ENCODE measurements around the gene SAP30L. TPM values are rescaled to one million over a fixed set of nuclear protein-coding genes. Genes with fewer than 3 reads are reported as not detected.

The SAP30L gene
- total RNA-seq, 4 donors from 2014 or later: 26.3 to 47.1 (median 33.1) TPM

DNA sequence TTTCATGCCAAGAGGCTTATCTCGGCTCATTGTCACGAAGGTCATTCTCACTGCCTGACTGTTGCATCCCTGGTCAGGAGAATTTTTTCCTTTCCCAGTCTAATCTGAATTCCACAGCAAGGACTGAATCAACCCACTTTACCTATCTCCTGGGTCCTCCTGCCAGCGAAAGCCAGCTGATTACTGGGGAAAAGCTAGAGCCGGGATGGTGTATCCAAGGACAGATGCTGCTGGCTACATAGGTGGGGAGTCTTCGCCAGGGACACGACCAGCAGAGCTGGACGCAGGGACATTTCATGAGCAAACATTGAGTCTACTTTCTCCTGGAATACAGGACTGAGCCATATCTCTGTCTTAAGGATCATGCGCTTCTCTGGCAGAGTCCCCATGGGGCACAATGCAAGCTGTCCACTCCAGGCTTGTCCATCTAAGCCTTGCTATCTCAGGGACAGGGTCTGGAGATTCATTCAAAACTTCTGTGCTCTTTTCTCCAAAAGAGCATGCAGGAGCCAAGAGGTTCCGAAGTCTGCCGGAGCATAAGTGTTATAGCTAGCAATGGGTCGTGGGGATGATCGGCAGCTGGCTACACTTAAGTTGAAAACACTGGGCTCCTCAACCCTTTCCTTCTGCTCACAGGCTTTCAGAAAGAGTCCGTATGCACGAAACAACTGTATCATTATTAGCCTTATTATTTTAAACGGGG is 38.7 kb downstream of the SAP30L start:
- DNase-seq: no peak
- 16 to 20% methylated on average over 7 to 15 of the region's 15 CpGs for WGBS, 2 donors (ENCODE audit: low coverage in 1 of 2)
- no peaks in the 10 kb centered on the region for H3K9me3 ChIP-seq
- peaks cover 8 to 31% (median 13%) of the 10 kb centered on the region in 4 donors for H3K4me1 ChIP-seq
- intact Hi-C loops (cut with DNase I; ENCODE audit: low total_unique reads): no loop called here
- TF ChIP-seq POLR2AphosphoS5 (IDR thresholded peaks at IDR 0.05) (no peak), EP300 (IDR thresholded peaks at IDR 0.05; ENCODE audit: low read depth) (no peak), POLR2A (IDR thresholded peaks at IDR 0.05) (no peak)
- TF ChIP-seq, protein P1, sequence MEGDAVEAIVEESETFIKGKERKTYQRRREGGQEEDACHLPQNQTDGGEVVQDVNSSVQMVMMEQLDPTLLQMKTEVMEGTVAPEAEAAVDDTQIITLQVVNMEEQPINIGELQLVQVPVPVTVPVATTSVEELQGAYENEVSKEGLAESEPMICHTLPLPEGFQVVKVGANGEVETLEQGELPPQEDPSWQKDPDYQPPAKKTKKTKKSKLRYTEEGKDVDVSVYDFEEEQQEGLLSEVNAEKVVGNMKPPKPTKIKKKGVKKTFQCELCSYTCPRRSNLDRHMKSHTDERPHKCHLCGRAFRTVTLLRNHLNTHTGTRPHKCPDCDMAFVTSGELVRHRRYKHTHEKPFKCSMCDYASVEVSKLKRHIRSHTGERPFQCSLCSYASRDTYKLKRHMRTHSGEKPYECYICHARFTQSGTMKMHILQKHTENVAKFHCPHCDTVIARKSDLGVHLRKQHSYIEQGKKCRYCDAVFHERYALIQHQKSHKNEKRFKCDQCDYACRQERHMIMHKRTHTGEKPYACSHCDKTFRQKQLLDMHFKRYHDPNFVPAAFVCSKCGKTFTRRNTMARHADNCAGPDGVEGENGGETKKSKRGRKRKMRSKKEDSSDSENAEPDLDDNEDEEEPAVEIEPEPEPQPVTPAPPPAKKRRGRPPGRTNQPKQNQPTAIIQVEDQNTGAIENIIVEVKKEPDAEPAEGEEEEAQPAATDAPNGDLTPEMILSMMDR (IDR thresholded peaks at IDR 0.05): no peak
- in situ Hi-C loops (cut with MboI; ENCODE audit: low pct_ligation_motif_present in 1 of 4, low pct_unique_long_range_greater_than_20kb in 1 of 4, low sequenced_read_pairs in 3 of 4): no loop called here
- no peak overlapping the region for H3K4me3 ChIP-seq
- peak overlapping the region in 3 of 4 donors; percentile 12 to 91 (median 67) for H3K27ac ChIP-seq
- no peaks in the 10 kb centered on the region for H3K36me3 ChIP-seq
- peaks cover 100% of the 10 kb centered on the region for H3K27me3 ChIP-seq

DNA sequence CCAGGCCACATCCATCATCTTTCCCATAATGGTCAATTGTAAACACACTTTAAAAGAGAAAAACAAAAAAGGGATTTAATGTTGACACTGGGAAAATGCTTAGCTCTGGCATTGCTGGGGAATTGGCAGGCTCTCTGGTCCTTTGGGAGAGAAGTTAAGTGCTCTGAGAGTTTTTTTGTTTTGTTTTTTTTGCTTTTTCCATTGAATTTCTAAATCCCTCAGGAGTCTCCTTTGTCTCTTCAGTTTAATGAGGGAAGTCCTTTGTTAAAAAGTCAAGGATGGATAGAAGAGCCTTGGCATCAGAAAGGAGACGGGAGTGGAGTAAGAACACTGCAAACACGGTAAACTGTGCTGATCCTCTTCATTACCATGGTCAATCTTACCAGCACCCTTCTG is 39.3 kb downstream of the SAP30L start:
- Histone ChIP-seq H3K36me3 (no peaks in the 10 kb centered on the region), H3K4me3 (no peak overlapping the region), H3K9me3 (no peaks in the 10 kb centered on the region), H3K4me1 (peaks cover 8 to 31% (median 13%) of the 10 kb centered on the region in 4 donors), H3K27me3 (peaks cover 100% of the 10 kb centered on the region), H3K27ac (peak overlapping the region in 2 of 4 donors; percentile 67 to 91)
- WGBS, 2 donors (ENCODE audit: low coverage in 1 of 2): 6 to 10% methylated on average over 2 of the region's 2 CpGs
- no peak for DNase-seq
- no peak for TF ChIP-seq POLR2A (IDR thresholded peaks at IDR 0.05)
- no peak for TF ChIP-seq POLR2AphosphoS5 (IDR thresholded peaks at IDR 0.05)
- TF ChIP-seq, protein P1 (IDR thresholded peaks at IDR 0.05): no peak
- intact Hi-C loops (cut with DNase I; ENCODE audit: low total_unique reads) (no loop called here), in situ Hi-C loops (cut with MboI; ENCODE audit: low pct_ligation_motif_present in 1 of 4, low pct_unique_long_range_greater_than_20kb in 1 of 4, low sequenced_read_pairs in 3 of 4) (no loop called here)

DNA sequence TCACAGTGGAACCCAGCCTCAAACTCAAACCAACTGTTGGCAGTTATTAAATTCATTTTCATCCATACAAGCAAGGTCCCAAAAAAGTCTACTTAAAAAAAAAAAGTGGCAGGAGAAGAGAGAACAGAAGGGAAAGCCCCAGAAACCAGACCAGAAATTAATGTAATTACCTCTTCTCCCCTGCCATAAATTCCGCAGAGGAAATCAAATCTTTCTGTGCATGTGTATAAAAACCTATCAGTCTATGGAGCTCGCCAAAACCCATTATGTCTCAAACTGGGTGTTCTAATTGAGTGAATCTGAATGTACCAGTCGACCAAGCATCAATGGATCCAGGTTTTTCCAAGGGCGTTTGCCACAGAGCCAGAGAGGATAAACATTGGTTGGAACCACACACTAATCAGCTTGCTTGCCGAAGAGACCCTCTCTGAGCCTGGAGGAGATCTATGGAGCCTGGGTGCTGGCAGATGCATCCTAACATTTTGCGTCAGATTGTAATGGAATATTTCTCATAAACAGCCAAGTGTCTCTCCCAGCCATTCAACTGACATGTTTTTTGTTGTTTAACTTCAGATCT is 40.1 kb downstream of the SAP30L start:
- H3K4me3 ChIP-seq: no peak overlapping the region
- intact Hi-C loops (cut with DNase I; ENCODE audit: low total_unique reads) (no loop called here), in situ Hi-C loops (cut with MboI; ENCODE audit: low pct_ligation_motif_present in 1 of 4, low pct_unique_long_range_greater_than_20kb in 1 of 4, low sequenced_read_pairs in 3 of 4) (no loop called here)
- TF ChIP-seq EP300 (IDR thresholded peaks at IDR 0.05; ENCODE audit: low read depth): no peak
- TF ChIP-seq POLR2A (IDR thresholded peaks at IDR 0.05): no peak
- no peak for TF ChIP-seq POLR2AphosphoS5 (IDR thresholded peaks at IDR 0.05)
- TF ChIP-seq, protein P1 (IDR thresholded peaks at IDR 0.05): no peak
- H3K4me1 ChIP-seq: peaks cover 8 to 31% (median 13%) of the 10 kb centered on the region in 4 donors
- H3K36me3 ChIP-seq: no peaks in the 10 kb centered on the region
- peak overlapping the region in 3 of 4 donors; percentile 30 to 91 (median 67) for H3K27ac ChIP-seq
- H3K9me3 ChIP-seq: no peaks in the 10 kb centered on the region
- no peak for DNase-seq
- 20 to 30% methylated on average over 2 to 6 of the region's 6 CpGs for WGBS, 2 donors (ENCODE audit: low coverage in 1 of 2)
- peaks cover 100% of the 10 kb centered on the region for H3K27me3 ChIP-seq

DNA sequence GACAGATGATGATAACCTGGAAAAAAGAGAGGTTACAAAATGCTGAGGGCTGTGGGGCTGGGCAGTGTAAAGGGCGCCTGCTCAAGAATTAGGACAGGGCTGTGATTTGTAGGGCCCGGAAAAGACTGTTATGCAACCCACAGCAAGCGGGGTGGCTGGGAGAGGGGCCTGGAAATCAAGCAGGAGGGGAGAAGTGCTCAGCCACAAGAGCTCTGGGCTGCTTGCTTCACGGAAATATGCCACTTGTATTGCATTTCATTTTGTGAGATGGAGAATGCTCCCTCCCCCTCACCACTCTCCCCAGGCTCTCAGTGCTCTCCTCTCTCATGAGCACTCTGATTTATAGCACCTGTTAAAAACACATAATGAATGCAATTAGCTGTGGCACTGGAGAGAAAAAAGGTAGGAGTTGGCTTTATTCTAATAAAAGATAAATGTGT is 40.6 kb downstream of the SAP30L start:
- no peaks in the 10 kb centered on the region for H3K36me3 ChIP-seq
- H3K4me3 ChIP-seq: no peak overlapping the region
- H3K9me3 ChIP-seq: no peaks in the 10 kb centered on the region
- in situ Hi-C loops (cut with MboI; ENCODE audit: low pct_ligation_motif_present in 1 of 4, low pct_unique_long_range_greater_than_20kb in 1 of 4, low sequenced_read_pairs in 3 of 4) (no loop called here), intact Hi-C loops (cut with DNase I; ENCODE audit: low total_unique reads) (no loop called here)
- peaks cover 98% of the 10 kb centered on the region for H3K27me3 ChIP-seq
- no peak for DNase-seq
- peak overlapping the region in 3 of 4 donors; percentile 30 to 91 (median 67) for H3K27ac ChIP-seq
- H3K4me1 ChIP-seq: peaks cover 8 to 31% (median 13%) of the 10 kb centered on the region in 4 donors
- TF ChIP-seq POLR2AphosphoS5 (IDR thresholded peaks at IDR 0.05) (peak in 2 of 3 donors; percentile 63 to 67), EP300 (IDR thresholded peaks at IDR 0.05; ENCODE audit: low read depth) (no peak), POLR2A (IDR thresholded peaks at IDR 0.05) (no peak)
- 0 to 38% methylated on average over 4 of the region's 4 CpGs for WGBS, 2 donors (ENCODE audit: low coverage in 1 of 2)

All from transverse colon (tissue), 4 donors.